Common myeloid progenitor, CD34-positive (primary cell): ENCODE data around the gene NUDT9.

Experiments used
- CTCF ChIA-PET: fragments of 350-600 bp; sonication (Branson Sonifier 250); formaldehyde crosslinking; loops from one replicate; lab custom pipeline; 2021; ENCODE audit warnings: antibody characterized with exemption; lab: Charles Lee
- POLR2A ChIA-PET: fragments of 350-600 bp; sonication (Branson Sonifier 250); formaldehyde crosslinking; loops from one replicate; lab custom pipeline; 2021; ENCODE audit warnings: antibody characterized with exemption; lab: Charles Lee
- DNase-seq, 3 donors: peaks; one replicate each; pipeline versions ENCODE4 v3.0.0 to v3.0.0-alpha.2; 2013
- H3K27ac ChIP-seq, 2 experiments: 1 replicate in 1 of 2; 2 replicates in 1 of 2; pipeline ENCODE4 v1.7.0; 2013; ENCODE audit warnings: inconsistent platforms in 2 of 2, low read length in 2 of 2, mild to moderate bottlenecking in 2 of 2, low read depth in 1 of 2, moderate library complexity in 1 of 2; ENCODE audit not compliant: severe bottlenecking in 2 of 2, insufficient read depth in 1 of 2, poor library complexity in 1 of 2
- H3K27me3 ChIP-seq, 5 experiments: replicated peaks in 2 of 5; 1 replicate in 3 of 5; 2 replicates in 2 of 5; pipeline versions ENCODE4 v1.6.1 to v1.7.0; 2013; ENCODE audit warnings: low read length in 4 of 5, mild to moderate bottlenecking in 2 of 5, moderate library complexity in 2 of 5, inconsistent platforms in 1 of 5; ENCODE audit not compliant: insufficient read depth in 5 of 5, control insufficient read depth in 4 of 5
- H3K36me3 ChIP-seq, 4 experiments: 1 replicate in 2 of 4; 2 replicates in 2 of 4; pipeline versions ENCODE4 v1.6.1 to v1.7.0; 2013; ENCODE audit warnings: low read length in 3 of 4, control low read depth in 1 of 4, mild to moderate bottlenecking in 1 of 4; ENCODE audit not compliant: control insufficient read depth in 4 of 4, insufficient read depth in 4 of 4
- H3K4me1 ChIP-seq, 4 experiments: 1 replicate in 3 of 4; 2 replicates in 1 of 4; pipeline versions ENCODE4 v1.6.1 to v1.7.1; 2013; ENCODE audit warnings: low read length in 3 of 4, mild to moderate bottlenecking in 3 of 4, control low read depth in 1 of 4, inconsistent platforms in 1 of 4, moderate library complexity in 1 of 4; ENCODE audit not compliant: control insufficient read depth in 4 of 4, insufficient read depth in 4 of 4; ENCODE audit errors: control extremely low read depth in 1 of 4
- H3K4me3 ChIP-seq, 7 experiments: 1 replicate in 4 of 7; 2 replicates in 3 of 7; pipeline versions ENCODE4 v1.5.1 to v1.7.0; 2013; ENCODE audit warnings: mild to moderate bottlenecking in 7 of 7, low read length in 6 of 7, moderate library complexity in 6 of 7, inconsistent platforms in 2 of 7, low read depth in 2 of 7, control low read depth in 1 of 7; ENCODE audit not compliant: insufficient read depth in 4 of 7, control insufficient read depth in 1 of 7; ENCODE audit errors: extremely low read depth in 1 of 7
- H3K9me3 ChIP-seq, 5 experiments: 1 replicate in 4 of 5; 2 replicates in 1 of 5; pipeline versions ENCODE4 v1.6.1 to v1.7.1; 2013; ENCODE audit warnings: low read length in 4 of 5, mild to moderate bottlenecking in 2 of 5, inconsistent platforms in 1 of 5, low read depth in 1 of 5, moderate library complexity in 1 of 5; ENCODE audit not compliant: control insufficient read depth in 4 of 5, insufficient read depth in 2 of 5; ENCODE audit errors: control extremely low read depth in 1 of 5
- WGBS: methylation state at CpG from one replicate; pipeline ENCODE4 v1.1.5; 2013; ENCODE audit not compliant: insufficient coverage; 5-methylcytosine and 5-hydroxymethylcytosine counted together

The NUDT9 gene

GRCh38 chr4:87426865-87427517, 4.6 kb downstream of the NUDT9 start:
- no peaks in the 10 kb centered on the region for H3K27me3 ChIP-seq
- peaks cover 0 to under 1% (median 0%) of the 10 kb centered on the region in 4 experiments for H3K36me3 ChIP-seq
- ChIA-PET POLR2A (no interaction called here), CTCF (no interaction called here)
- H3K9me3 ChIP-seq, result no peaks in the 10 kb centered on the region
- WGBS, result 80% methylated on average over 1 of the region's 3 CpGs
- DNase-seq, result no peak
- no peak overlapping the region for H3K4me3 ChIP-seq
- H3K27ac ChIP-seq, result no peak overlapping the region
- H3K4me1 ChIP-seq, result peaks cover 3 to 13% (median 11%) of the 10 kb centered on the region in 4 experiments

DNA sequence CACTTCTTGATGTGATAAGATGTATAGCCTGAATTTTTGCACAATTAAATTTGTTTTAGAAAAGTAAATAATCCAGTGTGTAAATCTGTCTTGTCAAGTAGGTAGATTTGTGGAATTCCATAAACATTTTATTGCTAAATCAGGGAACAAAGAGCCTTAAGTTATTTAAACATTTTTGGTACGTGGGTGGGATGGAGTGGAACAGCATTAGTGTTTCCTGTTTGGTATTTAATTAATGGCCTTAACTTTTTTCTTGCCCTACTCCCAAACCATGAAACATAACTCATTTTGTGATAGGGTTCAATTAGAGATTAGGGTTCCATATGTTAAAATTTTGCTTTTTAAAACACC, 5.1 kb downstream of the NUDT9 start:
- WGBS, result no CpG with 5 or more reads among the region's 1 CpG
- ChIA-PET CTCF (interaction anchor here (1.1 kb wide), 1 partner anchor 52 kb away, joined by 3 read pairs; no protein-coding TSS in a partner anchor), POLR2A (no interaction called here)
- no peaks in the 10 kb centered on the region for H3K27me3 ChIP-seq
- H3K36me3 ChIP-seq, result peaks cover 0 to 3% (median 0%) of the 10 kb centered on the region in 4 experiments
- H3K9me3 ChIP-seq, result no peaks in the 10 kb centered on the region
- H3K27ac ChIP-seq, result no peak overlapping the region
- H3K4me3 ChIP-seq, result no peak overlapping the region
- DNase-seq, result no peak
- peaks cover 3 to 13% (median 10%) of the 10 kb centered on the region in 4 experiments for H3K4me1 ChIP-seq

GRCh38 chr4:87428979-87429378, 6.6 kb downstream of the NUDT9 start:
- WGBS, result 100% methylated on average over 5 of the region's 6 CpGs
- no peak overlapping the region for H3K27ac ChIP-seq
- CTCF ChIA-PET, result interaction anchor here (1.2 kb wide), 1 partner anchor 18 kb away, joined by 3 read pairs; no protein-coding TSS in a partner anchor
- peaks cover 0 to 3% (median 0%) of the 10 kb centered on the region in 4 experiments for H3K36me3 ChIP-seq
- no peaks in the 10 kb centered on the region for H3K27me3 ChIP-seq
- H3K4me3 ChIP-seq, result no peak overlapping the region
- peaks cover 0 to 4% (median under 1%) of the 10 kb centered on the region in 4 experiments for H3K4me1 ChIP-seq
- no peaks in the 10 kb centered on the region for H3K9me3 ChIP-seq
- DNase-seq, result no peak
- POLR2A ChIA-PET, result no interaction called here

DNA sequence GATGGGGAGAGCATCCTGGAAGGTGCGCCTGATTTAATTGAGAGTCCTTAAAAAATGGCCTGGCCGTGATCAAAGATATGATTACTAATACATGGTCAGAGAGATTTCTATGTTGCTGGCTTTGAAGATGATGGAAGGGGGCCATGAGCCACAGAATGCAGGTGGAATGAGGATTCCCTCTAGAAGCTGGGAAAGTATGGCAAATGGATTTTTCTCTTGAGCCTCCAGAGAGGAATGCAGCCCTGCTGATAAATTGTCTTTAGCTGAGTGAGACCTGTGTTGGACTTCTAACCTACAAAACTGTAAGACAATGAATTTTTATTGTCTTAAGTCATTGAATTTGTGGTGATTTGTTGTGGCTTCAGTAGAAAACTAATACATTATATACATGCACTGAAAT, 7.7 kb downstream of the NUDT9 start:
- Histone ChIP-seq H3K4me3 (no peak overlapping the region), H3K4me1 (no peaks in the 10 kb centered on the region), H3K27ac (no peak overlapping the region), H3K36me3 (peaks cover 0 to 5% (median 2%) of the 10 kb centered on the region in 4 experiments), H3K9me3 (no peaks in the 10 kb centered on the region), H3K27me3 (no peaks in the 10 kb centered on the region)
- WGBS, result 100% methylated on average over 2 of the region's 2 CpGs
- DNase-seq, result no peak
- POLR2A ChIA-PET, result no interaction called here
- CTCF ChIA-PET, result interaction anchor here (1.9 kb wide), 1 partner anchor 54 kb away, joined by 6 read pairs; no protein-coding TSS in a partner anchor

GRCh38 chr4:87433342-87433741, 11.0 kb downstream of the NUDT9 start:
- no peak for DNase-seq
- CTCF ChIA-PET, result no interaction called here
- H3K9me3 ChIP-seq, result no peaks in the 10 kb centered on the region
- POLR2A ChIA-PET, result no interaction called here
- no peak overlapping the region for H3K27ac ChIP-seq
- H3K4me1 ChIP-seq, result no peaks in the 10 kb centered on the region
- no peak overlapping the region for H3K4me3 ChIP-seq
- H3K27me3 ChIP-seq, result no peaks in the 10 kb centered on the region
- 100% methylated on average over 1 of the region's 2 CpGs for WGBS
- peaks cover 5 to 13% (median 7%) of the 10 kb centered on the region in 4 experiments for H3K36me3 ChIP-seq

GRCh38 chr4:87442889-87443288, 20.5 kb downstream of the NUDT9 start:
- ChIA-PET POLR2A (no interaction called here), CTCF (interaction anchor here (1.0 to 1.6 kb wide), 3 partner anchors 10 to 172 kb away, joined by 3 to 4 read pairs (median 3); no protein-coding TSS in a partner anchor)
- DNase-seq, result no peak
- no peak overlapping the region for H3K27ac ChIP-seq
- WGBS, result no CpG with 5 or more reads among the region's 3 CpGs
- no peaks in the 10 kb centered on the region for H3K27me3 ChIP-seq
- H3K4me1 ChIP-seq, result no peaks in the 10 kb centered on the region
- no peak overlapping the region for H3K4me3 ChIP-seq
- H3K36me3 ChIP-seq, result peaks cover 12 to 30% (median 23%) of the 10 kb centered on the region in 4 experiments
- H3K9me3 ChIP-seq, result no peaks in the 10 kb centered on the region

GRCh38 chr4:87444741-87445140, 22.4 kb downstream of the NUDT9 start:
- ChIA-PET CTCF (interaction anchor here (0.9 to 1.1 kb wide), 2 partner anchors 20 to 56 kb away, joined by 3 to 5 read pairs; no protein-coding TSS in a partner anchor), POLR2A (no interaction called here)

More at GRCh38 chr4:87444741-87445140, 22.4 kb downstream of the NUDT9 start:
- Histone ChIP-seq H3K36me3 (peaks cover 13 to 27% (median 20%) of the 10 kb centered on the region in 4 experiments), H3K9me3 (no peaks in the 10 kb centered on the region), H3K4me1 (no peaks in the 10 kb centered on the region), H3K4me3 (no peak overlapping the region), H3K27me3 (no peaks in the 10 kb centered on the region), H3K27ac (no peak overlapping the region)
- DNase-seq, result no peak
- no CpG with 5 or more reads among the region's 1 CpG for WGBS
